Vagina (tissue), 2 donors: ENCODE measurements around the gene SETX.

Experiments used
- POLR2AphosphoS5 ChIP-seq, 2 donors: sonication (generic); formaldehyde crosslinking; IDR thresholded peaks; one replicate each; pipeline ENCODE4 v1.9.0; 2017; ENCODE audit warnings: antibody characterized with exemption in 2 of 2, mild to moderate bottlenecking in 2 of 2, low read depth in 1 of 2; ENCODE audit not compliant: insufficient read depth in 1 of 2
- TF ChIP-seq, protein P1 (sequence below), 3 experiments: fragments of 450-650 bp in 2 of 3; fragments of 200-600 bp in 1 of 3; sonication (generic) in 1 of 3; IDR thresholded peaks; one replicate each; pipeline ENCODE4 v1.5.1; 2017 to 2019; ENCODE audit warnings: antibody characterized with exemption in 3 of 3, mild to moderate bottlenecking in 2 of 3, moderate library complexity in 2 of 3

DNA sequence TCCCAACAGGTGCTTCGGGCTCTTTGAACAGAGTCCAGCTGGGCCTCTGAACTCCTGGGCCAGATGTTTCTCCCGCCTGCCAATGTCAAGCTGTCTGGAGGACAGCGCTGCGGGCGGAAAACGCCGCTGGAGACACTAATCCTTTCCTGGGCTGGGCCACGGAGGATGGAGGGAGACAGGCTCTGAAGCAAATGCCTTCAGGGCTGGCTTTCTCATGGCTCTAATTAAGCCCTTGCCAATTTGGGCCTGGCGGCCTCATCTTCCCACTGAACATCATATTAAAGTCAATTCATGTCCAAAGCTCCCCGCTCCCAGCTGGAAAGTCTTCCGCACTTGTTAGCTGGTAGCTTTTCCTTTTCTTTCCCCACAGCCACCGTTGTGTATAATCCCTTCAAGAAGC, 120.3 kb downstream of the SETX start:
- TF ChIP-seq, protein P1, sequence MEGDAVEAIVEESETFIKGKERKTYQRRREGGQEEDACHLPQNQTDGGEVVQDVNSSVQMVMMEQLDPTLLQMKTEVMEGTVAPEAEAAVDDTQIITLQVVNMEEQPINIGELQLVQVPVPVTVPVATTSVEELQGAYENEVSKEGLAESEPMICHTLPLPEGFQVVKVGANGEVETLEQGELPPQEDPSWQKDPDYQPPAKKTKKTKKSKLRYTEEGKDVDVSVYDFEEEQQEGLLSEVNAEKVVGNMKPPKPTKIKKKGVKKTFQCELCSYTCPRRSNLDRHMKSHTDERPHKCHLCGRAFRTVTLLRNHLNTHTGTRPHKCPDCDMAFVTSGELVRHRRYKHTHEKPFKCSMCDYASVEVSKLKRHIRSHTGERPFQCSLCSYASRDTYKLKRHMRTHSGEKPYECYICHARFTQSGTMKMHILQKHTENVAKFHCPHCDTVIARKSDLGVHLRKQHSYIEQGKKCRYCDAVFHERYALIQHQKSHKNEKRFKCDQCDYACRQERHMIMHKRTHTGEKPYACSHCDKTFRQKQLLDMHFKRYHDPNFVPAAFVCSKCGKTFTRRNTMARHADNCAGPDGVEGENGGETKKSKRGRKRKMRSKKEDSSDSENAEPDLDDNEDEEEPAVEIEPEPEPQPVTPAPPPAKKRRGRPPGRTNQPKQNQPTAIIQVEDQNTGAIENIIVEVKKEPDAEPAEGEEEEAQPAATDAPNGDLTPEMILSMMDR (IDR thresholded peaks at IDR 0.05), result no peak
- no peak for TF ChIP-seq POLR2AphosphoS5 (IDR thresholded peaks at IDR 0.05; ENCODE audit: insufficient read depth in 1 of 2, low read depth in 1 of 2)
